Effector memory CD4-positive, alpha-beta T cell (primary cell): ENCODE results near the gene KLHL29.

Experiments used
- DNase-seq, 3 donors: peaks; one replicate each; pipeline ENCODE4 v3.0.0-alpha.2; 2020
- H3K27ac ChIP-seq: 2 replicates; pipeline ENCODE4 v1.7.0; 2013; ENCODE audit warnings: mild to moderate bottlenecking, low read length, moderate library complexity; ENCODE audit not compliant: insufficient read depth, poor library complexity, severe bottlenecking
- H3K27me3 ChIP-seq: replicated peaks from 2 replicates; pipeline ENCODE4 v1.7.0; 2013; ENCODE audit warnings: mild to moderate bottlenecking, low read length; ENCODE audit not compliant: insufficient read depth, control insufficient read depth, poor library complexity, severe bottlenecking
- H3K36me3 ChIP-seq: 2 replicates; pipeline ENCODE4 v1.7.0; 2013; ENCODE audit warnings: mild to moderate bottlenecking, low read length, moderate library complexity; ENCODE audit not compliant: control insufficient read depth, insufficient read depth
- H3K4me1 ChIP-seq: 2 replicates; pipeline ENCODE4 v1.7.0; 2013; ENCODE audit warnings: low read length, mild to moderate bottlenecking; ENCODE audit not compliant: control insufficient read depth, insufficient read depth, poor library complexity, severe bottlenecking
- H3K4me3 ChIP-seq: 2 replicates; pipeline ENCODE4 v1.7.0; 2013; ENCODE audit warnings: low read length, low read depth, mild to moderate bottlenecking; ENCODE audit not compliant: insufficient read depth, poor library complexity, severe bottlenecking
- H3K9me3 ChIP-seq: 2 replicates; pipeline ENCODE4 v1.7.0; 2013; ENCODE audit warnings: mild to moderate bottlenecking, low read length, moderate library complexity; ENCODE audit not compliant: control insufficient read depth

KLHL29 gene

GRCh38 chr2:23668756-23669304 lies 283.9 kb downstream of the KLHL29 start:
- no peaks in the 10 kb centered on the region for H3K27me3 ChIP-seq
- H3K9me3 ChIP-seq = no peaks in the 10 kb centered on the region
- no peaks in the 10 kb centered on the region for H3K36me3 ChIP-seq
- H3K27ac ChIP-seq = no peak overlapping the region
- DNase-seq = no peak
- H3K4me1 ChIP-seq = no peaks in the 10 kb centered on the region
- H3K4me3 ChIP-seq = no peak overlapping the region

GRCh38 chr2:23669413-23670244 lies 284.6 kb downstream of the KLHL29 start:
- Histone ChIP-seq H3K4me1 (no peaks in the 10 kb centered on the region), H3K9me3 (no peaks in the 10 kb centered on the region), H3K27me3 (no peaks in the 10 kb centered on the region), H3K4me3 (no peak overlapping the region), H3K36me3 (no peaks in the 10 kb centered on the region), H3K27ac (no peak overlapping the region)
- DNase-seq = no peak

GRCh38 chr2:23670245-23670592 lies 285.2 kb downstream of the KLHL29 start:
- Histone ChIP-seq H3K9me3 (no peaks in the 10 kb centered on the region), H3K27me3 (no peaks in the 10 kb centered on the region), H3K27ac (no peak overlapping the region), H3K4me3 (no peak overlapping the region), H3K36me3 (no peaks in the 10 kb centered on the region), H3K4me1 (no peaks in the 10 kb centered on the region)
- DNase-seq = no peak

- no peaks in the 10 kb centered on the region for H3K9me3 ChIP-seq
- no peak for DNase-seq
- H3K27me3 ChIP-seq = no peaks in the 10 kb centered on the region
These were observed 288.1 kb downstream of the KLHL29 start for GRCh38 chr2:23673082-23673481.

GRCh38 chr2:23673830-23674679 lies 289.1 kb downstream of the KLHL29 start:
- Histone ChIP-seq H3K27me3 (no peaks in the 10 kb centered on the region), H3K4me3 (no peak overlapping the region), H3K4me1 (no peaks in the 10 kb centered on the region), H3K27ac (no peak overlapping the region), H3K9me3 (no peaks in the 10 kb centered on the region), H3K36me3 (no peaks in the 10 kb centered on the region)
- DNase-seq = no peak

More at GRCh38 chr2:23673082-23673481, 288.1 kb downstream of the KLHL29 start:
- H3K27ac ChIP-seq = no peak overlapping the region
- H3K4me3 ChIP-seq = no peak overlapping the region
- H3K36me3 ChIP-seq = no peaks in the 10 kb centered on the region
- H3K4me1 ChIP-seq = no peaks in the 10 kb centered on the region

GRCh38 chr2:23675506-23675905 lies 290.5 kb downstream of the KLHL29 start:
- Histone ChIP-seq H3K9me3 (no peaks in the 10 kb centered on the region), H3K27ac (no peak overlapping the region), H3K27me3 (no peaks in the 10 kb centered on the region), H3K36me3 (no peaks in the 10 kb centered on the region), H3K4me3 (no peak overlapping the region), H3K4me1 (no peaks in the 10 kb centered on the region)
- DNase-seq = no peak

GRCh38 chr2:23677836-23678235 lies 292.9 kb downstream of the KLHL29 start:
- Histone ChIP-seq H3K36me3 (no peaks in the 10 kb centered on the region), H3K9me3 (no peaks in the 10 kb centered on the region), H3K27me3 (no peaks in the 10 kb centered on the region), H3K27ac (no peak overlapping the region), H3K4me1 (no peaks in the 10 kb centered on the region), H3K4me3 (no peak overlapping the region)
- DNase-seq = no peak

GRCh38 chr2:23679044-23679443 lies 294.1 kb downstream of the KLHL29 start:
- Histone ChIP-seq H3K4me1 (no peaks in the 10 kb centered on the region), H3K9me3 (no peaks in the 10 kb centered on the region), H3K4me3 (no peak overlapping the region), H3K27ac (no peak overlapping the region), H3K36me3 (no peaks in the 10 kb centered on the region), H3K27me3 (no peaks in the 10 kb centered on the region)
- DNase-seq = no peak

GRCh38 chr2:23680951-23681350 lies 296.0 kb downstream of the KLHL29 start:
- H3K36me3 ChIP-seq = no peaks in the 10 kb centered on the region
- no peak for DNase-seq
- no peaks in the 10 kb centered on the region for H3K9me3 ChIP-seq
- no peak overlapping the region for H3K27ac ChIP-seq
- H3K27me3 ChIP-seq = no peaks in the 10 kb centered on the region
- no peak overlapping the region for H3K4me3 ChIP-seq
- H3K4me1 ChIP-seq = no peaks in the 10 kb centered on the region
